Neural cell (in vitro differentiated cells): ENCODE results near the gene UCMA. TPM values are rescaled to one million over a fixed set of nuclear protein-coding genes. Genes with fewer than 3 reads are reported as not detected.

ENCODE experiments used
- H2AFZ ChIP-seq: fragments of 200-600, 300-800 bp; sonication (generic), shearing (Covaris generic); 2 replicates; pipeline ENCODE4 v1.6.0; 2014; ENCODE audit warnings: low read depth, mild to moderate bottlenecking, antibody characterized with exemption, low read length, moderate library complexity
- H3F3A ChIP-seq: fragments of 200-600 bp; shearing (Covaris generic); 2 replicates; pipeline ENCODE4 v1.6.1; 2016; ENCODE audit warnings: mild to moderate bottlenecking, moderate library complexity, mixed read lengths, antibody characterized with exemption, low read length; ENCODE audit not compliant: insufficient read depth, poor library complexity, severe bottlenecking
- H3K27ac ChIP-seq: fragments of 200-600, 300-800 bp; sonication (generic), shearing (Covaris generic); 2 replicates; pipeline ENCODE4 v1.5.1; 2014; ENCODE audit warnings: mild to moderate bottlenecking, low read length, moderate library complexity
- H3K27me3 ChIP-seq: fragments of 300-800, 200-600 bp; sonication (generic), shearing (Covaris generic); 2 replicates; pipeline ENCODE4 v1.6.0; 2014; ENCODE audit warnings: mild to moderate bottlenecking, low read depth, low read length, moderate library complexity; ENCODE audit not compliant: insufficient read depth
- H3K36me3 ChIP-seq: fragments of 300-800, 200-600 bp; sonication (generic), shearing (Covaris generic); 2 replicates; pipeline ENCODE4 v1.5.1; 2014; ENCODE audit warnings: mild to moderate bottlenecking, antibody characterized with exemption, low read length, moderate library complexity; ENCODE audit not compliant: insufficient read depth
- H3K4me2 ChIP-seq: fragments of 300-800, 200-600 bp; sonication (generic), shearing (Covaris generic); 2 replicates; pipeline ENCODE4 v1.6.0; 2014; ENCODE audit warnings: mild to moderate bottlenecking, low read length
- H3K4me3 ChIP-seq: fragments of 300-800, 200-600 bp; sonication (generic), shearing (Covaris generic); 2 replicates; pipeline ENCODE4 v1.5.1; 2014; ENCODE audit warnings: mild to moderate bottlenecking, low read length, moderate library complexity
- H3K79me2 ChIP-seq: fragments of 200-600 bp; shearing (Covaris generic); replicated peaks from 2 replicates; pipeline ENCODE4 v1.6.0; 2014; ENCODE audit warnings: mild to moderate bottlenecking, low read length, moderate library complexity; ENCODE audit not compliant: insufficient read depth
- H3K9ac ChIP-seq: fragments of 300-800, 200-600 bp; sonication (generic), shearing (Covaris generic); 2 replicates; pipeline ENCODE4 v1.6.1; 2016; ENCODE audit warnings: mild to moderate bottlenecking, low read length, mixed read lengths
- H3K9me2 ChIP-seq: fragments of 200-600 bp; shearing (Covaris generic); 2 replicates; pipeline ENCODE4 v1.6.1; 2016; ENCODE audit warnings: mild to moderate bottlenecking, low read length, mixed read lengths; ENCODE audit not compliant: insufficient read depth
- H3K9me3 ChIP-seq: fragments of 200-600, 300-800 bp; sonication (generic), shearing (Covaris generic); 2 replicates; pipeline ENCODE4 v1.6.1; 2016; ENCODE audit warnings: mild to moderate bottlenecking, mixed run types, low read length, moderate library complexity, mixed read lengths
- H4K20me1 ChIP-seq: fragments of 200-600 bp; shearing (Covaris generic); 2 replicates; pipeline ENCODE4 v1.6.1; 2016; ENCODE audit warnings: mild to moderate bottlenecking, mixed run types; ENCODE audit not compliant: insufficient read depth
- EP300 ChIP-seq: fragments of 450-650 bp; conservative IDR thresholded peaks from 2 replicates; pipeline ENCODE4 v1.6.1; 2014; ENCODE audit warnings: antibody characterized with exemption, mild to moderate bottlenecking, moderate library complexity; ENCODE audit not compliant: poor library complexity, severe bottlenecking
- EZH2 ChIP-seq: fragments of 200-600, 300-800 bp; shearing (Covaris generic), sonication (generic); IDR thresholded peaks from 2 replicates; pipeline ENCODE4 v1.6.1; 2014; ENCODE audit warnings: antibody characterized with exemption, low read length, borderline replicate concordance, mild to moderate bottlenecking; ENCODE audit not compliant: insufficient read depth, poor library complexity, severe bottlenecking
- MXI1 ChIP-seq: fragments of 450-650 bp; conservative IDR thresholded peaks from 2 replicates; pipeline ENCODE4 v1.6.1; 2014; ENCODE audit warnings: antibody characterized with exemption, mild to moderate bottlenecking; ENCODE audit not compliant: poor library complexity, severe bottlenecking
- POLR2AphosphoS5 ChIP-seq: IDR thresholded peaks from 2 replicates; pipeline ENCODE4 v1.6.1; 2012
- RAD21 ChIP-seq: fragments of 450-650 bp; conservative IDR thresholded peaks from 2 replicates; pipeline ENCODE4 v1.6.1; 2014; ENCODE audit warnings: antibody characterized with exemption, mild to moderate bottlenecking, moderate library complexity
- SMC3 ChIP-seq: fragments of 450-650 bp; conservative IDR thresholded peaks from 2 replicates; pipeline ENCODE4 v1.6.1; 2014; ENCODE audit warnings: antibody characterized with exemption, mild to moderate bottlenecking, moderate library complexity; ENCODE audit not compliant: poor library complexity
- TAF1 ChIP-seq: IDR thresholded peaks from 2 replicates; pipeline ENCODE4 v1.6.1; 2012; ENCODE audit warnings: low read depth
- polyA plus RNA-seq: library from polyadenylated mRNA; depleted of rRNA; stranded (reverse); fragments of >200 nt; gene quantifications from 2 replicates; pipeline ENCODE4 v1.2.3, GENCODE V29; 2014
- TF ChIP-seq, protein P1 (sequence below): IDR thresholded peaks from 2 replicates; pipeline ENCODE4 v1.6.1; 2012; ENCODE audit warnings: borderline replicate concordance
- TF ChIP-seq, protein P2 (sequence below): fragments of 450-650 bp; IDR thresholded peaks from 2 replicates; pipeline ENCODE4 v1.5.1; 2014; ENCODE audit warnings: antibody characterized with exemption, mild to moderate bottlenecking, moderate library complexity; ENCODE audit not compliant: poor library complexity, severe bottlenecking

Gene UCMA
- polyA plus RNA-seq, 1 donor from 2014 or later: not detected

DNA sequence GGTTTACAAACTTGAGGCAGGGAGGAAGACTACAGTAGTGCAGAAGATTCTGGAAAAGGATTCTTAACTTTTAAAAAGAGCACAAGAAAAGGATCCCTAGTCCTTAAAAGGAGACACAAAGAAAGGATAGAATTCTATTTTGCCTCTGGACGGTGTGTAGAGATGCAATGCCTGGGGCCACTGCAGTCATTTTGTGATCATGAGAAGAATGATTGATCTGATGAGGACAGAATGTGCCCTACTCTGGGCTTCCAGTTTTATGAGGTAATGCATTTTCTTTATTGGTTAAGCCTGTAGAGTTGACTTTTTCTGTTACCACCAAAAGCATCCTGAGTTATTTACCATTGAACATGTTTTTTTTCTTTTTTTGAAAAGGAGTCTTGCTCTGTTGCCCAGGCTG, 28.3 kb upstream of the UCMA start:
- Histone ChIP-seq H3K9me3 (no peaks in the 10 kb centered on the region), H3K9ac (no peak overlapping the region), H3K36me3 (no peaks in the 10 kb centered on the region), H3K9me2 (no peaks in the 10 kb centered on the region), H3F3A (no peaks in the 10 kb centered on the region), H3K27me3 (no peaks in the 10 kb centered on the region), H3K27ac (no peak overlapping the region), H4K20me1 (no peaks in the 10 kb centered on the region), H3K4me2 (no peak overlapping the region), H2AFZ (no peak overlapping the region), H3K79me2 (no peaks in the 10 kb centered on the region), H3K4me3 (no peak overlapping the region)
- TF ChIP-seq EZH2: no peak
- TF ChIP-seq, protein P1, sequence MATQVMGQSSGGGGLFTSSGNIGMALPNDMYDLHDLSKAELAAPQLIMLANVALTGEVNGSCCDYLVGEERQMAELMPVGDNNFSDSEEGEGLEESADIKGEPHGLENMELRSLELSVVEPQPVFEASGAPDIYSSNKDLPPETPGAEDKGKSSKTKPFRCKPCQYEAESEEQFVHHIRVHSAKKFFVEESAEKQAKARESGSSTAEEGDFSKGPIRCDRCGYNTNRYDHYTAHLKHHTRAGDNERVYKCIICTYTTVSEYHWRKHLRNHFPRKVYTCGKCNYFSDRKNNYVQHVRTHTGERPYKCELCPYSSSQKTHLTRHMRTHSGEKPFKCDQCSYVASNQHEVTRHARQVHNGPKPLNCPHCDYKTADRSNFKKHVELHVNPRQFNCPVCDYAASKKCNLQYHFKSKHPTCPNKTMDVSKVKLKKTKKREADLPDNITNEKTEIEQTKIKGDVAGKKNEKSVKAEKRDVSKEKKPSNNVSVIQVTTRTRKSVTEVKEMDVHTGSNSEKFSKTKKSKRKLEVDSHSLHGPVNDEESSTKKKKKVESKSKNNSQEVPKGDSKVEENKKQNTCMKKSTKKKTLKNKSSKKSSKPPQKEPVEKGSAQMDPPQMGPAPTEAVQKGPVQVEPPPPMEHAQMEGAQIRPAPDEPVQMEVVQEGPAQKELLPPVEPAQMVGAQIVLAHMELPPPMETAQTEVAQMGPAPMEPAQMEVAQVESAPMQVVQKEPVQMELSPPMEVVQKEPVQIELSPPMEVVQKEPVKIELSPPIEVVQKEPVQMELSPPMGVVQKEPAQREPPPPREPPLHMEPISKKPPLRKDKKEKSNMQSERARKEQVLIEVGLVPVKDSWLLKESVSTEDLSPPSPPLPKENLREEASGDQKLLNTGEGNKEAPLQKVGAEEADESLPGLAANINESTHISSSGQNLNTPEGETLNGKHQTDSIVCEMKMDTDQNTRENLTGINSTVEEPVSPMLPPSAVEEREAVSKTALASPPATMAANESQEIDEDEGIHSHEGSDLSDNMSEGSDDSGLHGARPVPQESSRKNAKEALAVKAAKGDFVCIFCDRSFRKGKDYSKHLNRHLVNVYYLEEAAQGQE: no peak
- no peak for TF ChIP-seq POLR2AphosphoS5

DNA sequence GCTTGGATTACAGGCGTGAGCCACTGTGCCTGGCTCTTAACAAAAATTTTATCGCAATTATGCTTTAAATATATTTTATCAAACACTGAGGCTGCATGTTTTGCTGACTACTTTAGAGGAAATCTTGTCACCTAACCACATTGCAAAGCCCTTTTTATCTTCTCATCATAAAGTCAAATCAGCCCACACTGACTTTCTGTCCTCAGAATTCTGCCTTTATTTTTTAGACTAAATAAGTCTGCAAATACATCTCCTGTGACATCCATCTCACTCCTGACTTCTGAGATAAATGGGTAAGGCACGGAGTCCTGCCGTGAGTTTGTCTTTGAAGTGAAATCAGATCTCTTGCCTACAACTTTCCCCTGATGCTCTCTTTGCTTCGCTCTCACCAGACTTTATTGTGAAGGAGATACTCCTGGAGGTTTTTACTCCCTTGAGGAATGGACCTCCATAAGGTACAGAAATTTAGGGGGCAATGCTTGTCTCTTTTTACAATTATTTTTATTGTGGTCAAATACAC, 23.5 kb upstream of the UCMA start:
- no peaks in the 10 kb centered on the region for H3K36me3 ChIP-seq
- no peak for TF ChIP-seq SMC3
- TF ChIP-seq MXI1: no peak
- no peak overlapping the region for H3K9ac ChIP-seq
- no peak overlapping the region for H3K4me2 ChIP-seq
- H3K4me3 ChIP-seq: no peak overlapping the region
- no peak overlapping the region for H2AFZ ChIP-seq
- no peaks in the 10 kb centered on the region for H3K27me3 ChIP-seq
- H3K9me2 ChIP-seq: no peaks in the 10 kb centered on the region
- no peaks in the 10 kb centered on the region for H3F3A ChIP-seq
- H4K20me1 ChIP-seq: no peaks in the 10 kb centered on the region
- H3K9me3 ChIP-seq: no peaks in the 10 kb centered on the region
- no peak overlapping the region for H3K27ac ChIP-seq
- no peaks in the 10 kb centered on the region for H3K79me2 ChIP-seq

DNA sequence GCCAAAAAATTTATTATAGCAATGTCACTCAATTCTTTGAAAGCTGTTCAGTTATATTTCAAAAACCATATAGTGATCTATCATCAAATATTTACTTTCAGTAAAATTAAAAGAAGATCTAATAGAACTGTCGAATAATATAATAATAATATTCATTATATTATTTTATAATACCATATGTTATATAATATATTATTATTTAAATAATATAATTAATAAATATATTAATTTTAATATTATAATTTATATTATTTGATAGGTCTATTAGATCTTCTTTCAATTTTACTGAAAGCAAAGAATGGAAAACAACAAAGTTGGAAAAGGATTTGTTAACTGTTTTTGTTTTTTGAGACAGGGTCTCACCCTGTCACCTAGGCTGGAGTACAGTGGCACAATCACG, 22.5 kb upstream of the UCMA start:
- no peak overlapping the region for H3K9ac ChIP-seq
- no peak overlapping the region for H3K4me3 ChIP-seq
- no peak overlapping the region for H3K4me2 ChIP-seq
- H3K79me2 ChIP-seq: no peaks in the 10 kb centered on the region
- TF ChIP-seq EZH2 (no peak), EP300 (no peak), MXI1 (no peak), SMC3 (no peak), TAF1 (no peak), POLR2AphosphoS5 (no peak), RAD21 (no peak)
- TF ChIP-seq, protein P2, sequence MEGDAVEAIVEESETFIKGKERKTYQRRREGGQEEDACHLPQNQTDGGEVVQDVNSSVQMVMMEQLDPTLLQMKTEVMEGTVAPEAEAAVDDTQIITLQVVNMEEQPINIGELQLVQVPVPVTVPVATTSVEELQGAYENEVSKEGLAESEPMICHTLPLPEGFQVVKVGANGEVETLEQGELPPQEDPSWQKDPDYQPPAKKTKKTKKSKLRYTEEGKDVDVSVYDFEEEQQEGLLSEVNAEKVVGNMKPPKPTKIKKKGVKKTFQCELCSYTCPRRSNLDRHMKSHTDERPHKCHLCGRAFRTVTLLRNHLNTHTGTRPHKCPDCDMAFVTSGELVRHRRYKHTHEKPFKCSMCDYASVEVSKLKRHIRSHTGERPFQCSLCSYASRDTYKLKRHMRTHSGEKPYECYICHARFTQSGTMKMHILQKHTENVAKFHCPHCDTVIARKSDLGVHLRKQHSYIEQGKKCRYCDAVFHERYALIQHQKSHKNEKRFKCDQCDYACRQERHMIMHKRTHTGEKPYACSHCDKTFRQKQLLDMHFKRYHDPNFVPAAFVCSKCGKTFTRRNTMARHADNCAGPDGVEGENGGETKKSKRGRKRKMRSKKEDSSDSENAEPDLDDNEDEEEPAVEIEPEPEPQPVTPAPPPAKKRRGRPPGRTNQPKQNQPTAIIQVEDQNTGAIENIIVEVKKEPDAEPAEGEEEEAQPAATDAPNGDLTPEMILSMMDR: no peak
- TF ChIP-seq, protein P1: no peak
- no peaks in the 10 kb centered on the region for H3F3A ChIP-seq
- H4K20me1 ChIP-seq: no peaks in the 10 kb centered on the region
- H3K36me3 ChIP-seq: no peaks in the 10 kb centered on the region
- H3K27me3 ChIP-seq: no peaks in the 10 kb centered on the region
- no peak overlapping the region for H2AFZ ChIP-seq
- H3K27ac ChIP-seq: no peak overlapping the region
- H3K9me3 ChIP-seq: no peaks in the 10 kb centered on the region
- no peaks in the 10 kb centered on the region for H3K9me2 ChIP-seq
